GM04503 (cell line): Measurements from ENCODE around the gene ZDHHC14.
"Not testable (repeated sequence)": the region's sequence is repeated elsewhere in the genome, so short reads cannot be mapped to it uniquely, and the experiment has no call there.

ENCODE experiments used
- DNase-seq: peaks from one replicate; pipeline ENCODE4 v3.0.0-alpha.2; 2012; ENCODE audit warnings: low read depth

The ZDHHC14 gene

DNA sequence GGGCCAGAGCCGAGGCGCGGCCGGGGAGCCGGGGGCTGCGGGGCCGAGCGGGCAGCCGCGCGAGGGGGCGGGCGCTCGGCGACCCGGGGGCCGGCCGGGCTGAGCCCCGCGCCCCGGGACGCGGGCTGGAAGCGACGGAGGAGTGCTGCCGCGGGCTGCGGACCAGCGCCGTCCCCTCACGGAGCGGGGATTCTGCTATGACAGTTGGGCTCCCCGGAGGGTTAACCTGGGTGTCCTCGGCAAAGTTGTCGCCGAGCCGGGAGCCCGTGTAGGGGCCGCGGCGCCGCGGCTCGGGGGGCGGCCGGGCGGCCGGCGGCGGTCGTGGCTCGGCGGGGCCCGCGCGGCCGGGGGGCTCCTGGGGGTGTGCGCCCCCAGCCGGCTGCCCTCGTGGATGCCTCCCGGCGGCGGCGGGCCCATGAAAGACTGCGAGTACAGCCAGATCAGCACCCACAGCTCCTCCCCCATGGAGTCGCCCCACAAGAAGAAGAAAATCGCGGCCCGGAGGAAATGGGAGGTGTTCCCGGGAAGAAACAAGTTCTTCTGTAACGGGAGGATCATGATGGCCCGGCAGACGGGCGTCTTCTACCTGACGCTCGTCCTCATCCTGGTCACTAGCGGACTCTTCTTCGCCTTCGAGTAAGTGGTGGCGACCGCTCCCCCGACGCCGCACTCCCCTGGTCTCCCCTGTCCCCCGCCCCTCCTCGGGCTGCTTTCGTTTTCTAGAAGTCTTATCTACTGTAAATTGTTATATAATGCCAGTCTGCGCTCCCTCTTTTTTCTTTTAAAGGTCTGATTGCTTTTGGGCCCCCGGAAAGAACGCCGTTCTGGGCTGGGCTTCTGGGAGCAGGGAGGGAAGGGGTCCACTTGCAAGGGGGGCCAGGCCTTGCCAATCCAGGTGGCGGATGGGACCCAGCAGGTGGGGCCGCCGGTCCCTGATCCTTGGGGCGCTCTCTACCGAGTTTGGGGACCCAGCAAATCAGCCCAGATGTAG is 936 bp downstream of the ZDHHC14 start:
- no peak for DNase-seq

- no peak for DNase-seq
These were observed 1.8 kb downstream of the ZDHHC14 start for GRCh38 chr6:157382821-157383220.

- no peak for DNase-seq
These were observed 2.5 kb downstream of the ZDHHC14 start for GRCh38 chr6:157383471-157383870.

DNA sequence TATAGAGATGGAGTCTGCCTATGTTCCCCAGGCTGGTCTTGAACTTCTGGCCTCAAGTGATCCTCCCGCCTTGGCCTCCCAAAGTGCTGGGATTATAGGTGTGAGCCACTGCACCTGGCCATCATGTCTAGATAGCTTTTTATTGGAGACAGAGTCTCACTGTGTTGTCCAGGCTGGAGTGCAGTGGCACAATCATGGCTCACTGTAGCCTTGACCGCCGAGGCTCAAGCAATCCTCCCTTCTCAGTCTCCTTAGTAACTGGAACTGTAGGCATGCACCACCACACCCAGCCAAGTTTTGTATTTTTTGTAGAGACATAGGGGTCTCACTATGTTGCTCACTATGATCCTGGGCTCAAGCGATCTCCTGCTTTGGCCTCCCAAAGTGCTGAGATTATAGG is 4.0 kb downstream of the ZDHHC14 start:
- not testable (repeated sequence) for DNase-seq

GRCh38 chr6:157385482-157385881 is 4.5 kb downstream of the ZDHHC14 start:
- DNase-seq = no peak

- DNase-seq = no peak
These were observed 5.0 kb downstream of the ZDHHC14 start for GRCh38 chr6:157386023-157386422.

GRCh38 chr6:157386454-157386853 is 5.5 kb downstream of the ZDHHC14 start:
- no peak for DNase-seq

- no peak for DNase-seq
These were observed 7.9 kb downstream of the ZDHHC14 start for GRCh38 chr6:157388924-157389323.

DNA sequence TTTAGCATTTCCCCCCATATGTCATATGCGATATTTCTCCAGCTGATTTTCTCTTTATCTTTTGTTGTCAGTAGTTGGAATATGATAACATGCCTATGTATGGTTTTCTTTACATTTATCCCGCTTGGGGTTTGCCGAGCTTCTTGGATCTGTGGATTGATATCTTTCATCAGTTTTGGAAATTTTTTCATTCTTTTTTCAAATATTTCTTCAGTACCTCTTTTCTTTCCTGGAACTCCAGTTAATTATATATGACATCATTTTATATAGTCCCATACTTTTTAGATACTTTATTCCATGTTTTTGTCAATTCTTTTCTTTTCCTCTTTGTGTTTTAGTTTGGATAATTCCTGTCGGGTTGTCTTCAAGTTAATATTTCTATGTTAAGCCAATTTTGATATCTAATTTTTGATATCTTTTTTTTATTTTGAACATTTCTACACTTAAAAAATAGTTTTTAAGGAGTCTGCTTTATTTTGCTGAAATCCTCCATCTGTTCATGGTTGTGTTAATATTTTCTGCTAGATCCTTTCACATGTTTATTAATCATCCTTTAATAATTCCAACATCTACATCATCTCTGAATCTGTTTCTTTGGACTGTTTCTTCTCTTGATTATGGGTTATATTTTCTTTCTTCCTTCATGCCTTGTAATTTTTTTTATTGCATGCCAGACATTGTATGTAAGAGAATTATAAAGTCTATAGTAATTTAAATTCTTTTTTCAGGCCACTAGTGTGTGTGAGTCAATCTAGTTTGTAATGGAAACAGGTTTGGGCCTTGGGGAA is 9.5 kb downstream of the ZDHHC14 start:
- DNase-seq = no peak

GRCh38 chr6:157392927-157393668 is 12.1 kb downstream of the ZDHHC14 start:
- no peak for DNase-seq

DNA sequence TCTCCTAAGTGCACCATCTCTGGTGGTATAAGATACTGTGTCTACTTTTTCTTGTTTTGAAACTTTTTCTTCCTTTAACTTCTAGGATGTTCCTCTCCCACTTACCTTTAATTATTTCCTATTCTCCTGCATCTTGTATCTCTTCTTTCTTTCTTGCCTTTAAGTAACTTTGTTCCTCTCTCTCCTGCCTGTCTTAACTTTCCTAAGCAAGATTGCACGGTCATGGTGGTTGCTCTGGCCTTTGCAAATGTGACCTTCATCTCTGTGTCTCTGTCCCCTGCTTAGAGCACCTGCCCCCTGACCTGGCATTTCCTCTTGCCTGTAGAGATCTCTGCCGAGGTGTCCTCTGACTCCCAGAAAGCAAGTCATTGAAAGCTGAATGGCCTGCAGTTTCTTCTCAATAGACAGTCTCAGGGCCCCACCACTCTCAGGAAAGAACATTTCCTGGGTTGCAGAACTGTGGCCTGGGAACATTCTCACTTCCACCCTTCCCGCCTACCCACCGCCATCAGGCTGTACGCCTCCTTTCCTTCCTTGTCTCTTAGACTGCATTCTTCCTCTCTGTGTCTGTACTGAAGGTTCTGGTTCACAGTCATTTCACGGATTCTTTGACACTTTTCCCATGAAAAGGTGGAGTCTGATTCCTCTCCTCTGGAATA is 12.8 kb downstream of the ZDHHC14 start:
- no peak for DNase-seq

GRCh38 chr6:157395199-157395598 is 14.2 kb downstream of the ZDHHC14 start:
- DNase-seq = not testable (repeated sequence)

DNA sequence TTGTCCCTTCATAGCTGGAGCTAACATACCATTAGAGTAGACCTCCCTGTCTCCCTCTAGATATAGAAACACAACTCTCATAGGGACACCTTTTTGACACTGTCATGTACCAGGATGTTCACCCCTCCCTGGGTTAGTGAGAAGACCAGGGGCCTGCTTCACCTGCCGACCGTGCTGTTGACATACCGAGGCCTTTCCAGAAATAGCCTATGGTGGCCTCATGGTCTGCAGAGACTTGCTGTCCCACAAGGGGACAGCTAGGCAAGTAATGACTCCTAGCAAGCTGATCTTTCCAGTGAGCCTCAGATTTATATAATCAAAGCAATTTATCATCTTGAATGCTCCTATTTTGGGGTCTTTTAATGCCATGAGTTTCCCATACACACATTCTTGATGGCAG is 15.0 kb downstream of the ZDHHC14 start:
- DNase-seq = no peak

- no peak for DNase-seq
These were observed 16.7 kb downstream of the ZDHHC14 start for GRCh38 chr6:157397660-157398059.

DNA sequence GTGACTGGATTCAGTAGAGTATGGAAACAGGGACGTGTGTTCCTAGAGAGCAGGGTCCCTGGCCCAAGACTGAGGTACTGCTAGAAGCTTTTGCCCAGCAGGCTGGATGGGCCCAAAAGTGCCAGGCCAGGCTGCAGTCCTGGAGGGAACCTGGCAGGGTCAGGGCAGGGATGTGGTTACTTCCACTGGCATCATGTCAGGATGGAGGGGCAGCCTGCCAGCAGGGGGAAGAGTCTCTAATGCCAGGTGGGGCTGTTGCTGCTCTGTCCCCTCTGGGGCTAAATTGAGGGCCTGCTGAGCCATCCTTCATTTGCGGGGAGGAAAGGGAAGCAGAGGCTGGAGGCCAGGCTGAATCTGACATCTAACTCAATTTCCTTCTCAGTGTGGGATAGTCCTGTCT is 17.2 kb downstream of the ZDHHC14 start:
- DNase-seq = no peak

GRCh38 chr6:157400676-157401075 is 19.7 kb downstream of the ZDHHC14 start:
- DNase-seq = no peak

GRCh38 chr6:157401734-157402338 is 20.8 kb downstream of the ZDHHC14 start:
- DNase-seq = no peak

GRCh38 chr6:157402996-157403685 is 22.2 kb downstream of the ZDHHC14 start:
- DNase-seq = no peak

GRCh38 chr6:157403686-157404051 is 22.7 kb downstream of the ZDHHC14 start:
- no peak for DNase-seq

DNA sequence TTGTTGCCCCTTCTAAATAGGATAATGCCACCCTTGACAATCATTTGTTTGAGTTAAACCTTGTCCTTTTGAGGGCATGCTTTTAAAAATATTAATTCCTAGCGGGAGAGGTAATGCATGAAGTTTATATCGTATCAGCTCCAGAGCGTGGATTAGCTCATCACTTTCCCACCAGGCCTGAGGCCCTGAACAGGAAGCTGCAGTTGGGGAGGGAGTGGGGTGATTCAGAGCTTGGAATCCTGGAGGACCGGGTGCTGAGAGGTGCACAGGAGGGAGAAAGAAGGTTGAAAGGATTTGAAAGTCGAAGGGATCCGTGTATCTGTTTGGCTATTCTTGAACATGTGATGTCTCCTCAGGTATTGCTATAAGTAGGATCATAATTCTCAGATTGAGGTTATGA is 25.0 kb downstream of the ZDHHC14 start:
- DNase-seq = no peak

DNA sequence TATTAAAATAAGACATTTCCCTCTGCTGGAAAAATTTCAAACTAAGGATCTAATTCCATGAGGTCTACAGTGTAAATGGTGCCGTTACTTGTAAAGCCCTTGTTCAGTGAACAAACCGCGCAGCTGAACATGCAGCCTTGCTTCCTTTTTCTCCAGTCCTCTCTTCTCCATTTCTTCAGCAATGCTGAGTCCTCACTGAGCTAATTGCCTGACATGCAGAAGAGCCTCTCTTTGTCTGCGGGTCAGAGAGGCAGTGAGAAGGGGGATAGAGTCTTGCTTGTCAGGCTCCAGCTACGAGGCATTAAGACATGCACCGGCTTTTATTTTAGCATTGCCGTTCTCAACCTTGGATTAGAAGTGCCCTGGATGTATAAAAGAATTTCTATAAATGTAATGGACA is 25.7 kb downstream of the ZDHHC14 start:
- DNase-seq = no peak
